HK-2 (cell line): ENCODE data around the gene PDE2A.

Experiments used
- DNase-seq: peaks from one replicate; pipeline ENCODE4 v3.0.0-alpha.2; 2018; ENCODE audit not compliant: unreplicated experiment

PDE2A gene

GRCh38 chr11:72704783-72705265 lies 30.6 kb upstream of the PDE2A start:
- DNase-seq: no peak

- DNase-seq: no peak
These were observed 30.0 kb upstream of the PDE2A start for GRCh38 chr11:72704028-72704782.

- no peak for DNase-seq
These were observed 29.2 kb upstream of the PDE2A start for GRCh38 chr11:72703267-72704008.

GRCh38 chr11:72702577-72703241 lies 28.5 kb upstream of the PDE2A start:
- no peak for DNase-seq

- no peak for DNase-seq
These were observed 27.9 kb upstream of the PDE2A start for GRCh38 chr11:72702096-72702495.

- DNase-seq: no peak
These were observed 27.2 kb upstream of the PDE2A start for GRCh38 chr11:72701466-72701865.

GRCh38 chr11:72700146-72700545 lies 25.9 kb upstream of the PDE2A start:
- DNase-seq: no peak

- no peak for DNase-seq
These were observed 23.6 kb upstream of the PDE2A start for GRCh38 chr11:72697814-72698213.

GRCh38 chr11:72696866-72697700 lies 22.9 kb upstream of the PDE2A start:
- DNase-seq: no peak

GRCh38 chr11:72695354-72695753 lies 21.1 kb upstream of the PDE2A start:
- no peak for DNase-seq

GRCh38 chr11:72693271-72693968 lies 19.2 kb upstream of the PDE2A start:
- no peak for DNase-seq

GRCh38 chr11:72692498-72693237 lies 18.4 kb upstream of the PDE2A start:
- DNase-seq: no peak

GRCh38 chr11:72690166-72690565 lies 15.9 kb upstream of the PDE2A start:
- DNase-seq: no peak

- no peak for DNase-seq
These were observed 14.7 kb upstream of the PDE2A start for GRCh38 chr11:72688929-72689328.

- no peak for DNase-seq
These were observed 14.3 kb upstream of the PDE2A start for GRCh38 chr11:72688486-72688885.

- no peak for DNase-seq
These were observed 13.1 kb upstream of the PDE2A start for GRCh38 chr11:72687326-72687725.

- no peak for DNase-seq
These were observed 12.5 kb upstream of the PDE2A start for GRCh38 chr11:72686639-72687220.

GRCh38 chr11:72685560-72686480 lies 11.6 kb upstream of the PDE2A start:
- no peak for DNase-seq
